ENCODE results near the gene ZNF385D. TPM values are rescaled to one million over a fixed set of nuclear protein-coding genes. Genes with fewer than 3 reads are reported as not detected.

Gene ZNF385D
- total and polyA plus RNA-seq, 2 experiments from 2014 or later: 2.7 to 12.3 TPM

DNA sequence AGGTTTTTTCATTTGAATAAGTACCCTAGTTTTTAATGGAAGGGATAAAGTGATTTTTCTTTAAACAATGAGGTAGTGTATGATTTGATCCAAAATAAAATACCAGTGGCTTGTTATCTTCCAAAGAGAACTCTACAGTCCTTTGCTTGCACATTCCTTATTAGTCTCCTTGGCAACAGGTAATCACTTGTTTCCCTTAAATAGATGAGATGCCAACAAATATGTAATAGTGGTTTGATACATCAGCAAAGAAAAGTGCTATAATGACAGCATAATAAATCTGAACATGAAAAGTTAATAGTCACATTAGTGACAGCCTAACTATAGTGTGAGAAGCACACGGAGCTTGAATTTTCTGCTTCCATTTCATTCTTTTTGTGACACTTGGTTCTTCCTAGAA is 360.2 kb downstream of the ZNF385D start (continued):
- TF ChIP-seq, protein P1, sequence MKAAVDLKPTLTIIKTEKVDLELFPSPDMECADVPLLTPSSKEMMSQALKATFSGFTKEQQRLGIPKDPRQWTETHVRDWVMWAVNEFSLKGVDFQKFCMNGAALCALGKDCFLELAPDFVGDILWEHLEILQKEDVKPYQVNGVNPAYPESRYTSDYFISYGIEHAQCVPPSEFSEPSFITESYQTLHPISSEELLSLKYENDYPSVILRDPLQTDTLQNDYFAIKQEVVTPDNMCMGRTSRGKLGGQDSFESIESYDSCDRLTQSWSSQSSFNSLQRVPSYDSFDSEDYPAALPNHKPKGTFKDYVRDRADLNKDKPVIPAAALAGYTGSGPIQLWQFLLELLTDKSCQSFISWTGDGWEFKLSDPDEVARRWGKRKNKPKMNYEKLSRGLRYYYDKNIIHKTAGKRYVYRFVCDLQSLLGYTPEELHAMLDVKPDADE (IDR thresholded peaks at IDR 0.05): no peak
- TF ChIP-seq CREB1 (CRISPR knock-in tag; IDR thresholded peaks at IDR 0.05; ENCODE audit: low read depth) (no peak), JUNB (IDR thresholded peaks at IDR 0.05; ENCODE audit: unreplicated experiment) (no peak), ZNF331 (CRISPR knock-in tag; IDR thresholded peaks at IDR 0.05; ENCODE audit: low read depth) (no peak), ZNF114 (CRISPR knock-in tag; IDR thresholded peaks at IDR 0.05) (no peak)

DNA sequence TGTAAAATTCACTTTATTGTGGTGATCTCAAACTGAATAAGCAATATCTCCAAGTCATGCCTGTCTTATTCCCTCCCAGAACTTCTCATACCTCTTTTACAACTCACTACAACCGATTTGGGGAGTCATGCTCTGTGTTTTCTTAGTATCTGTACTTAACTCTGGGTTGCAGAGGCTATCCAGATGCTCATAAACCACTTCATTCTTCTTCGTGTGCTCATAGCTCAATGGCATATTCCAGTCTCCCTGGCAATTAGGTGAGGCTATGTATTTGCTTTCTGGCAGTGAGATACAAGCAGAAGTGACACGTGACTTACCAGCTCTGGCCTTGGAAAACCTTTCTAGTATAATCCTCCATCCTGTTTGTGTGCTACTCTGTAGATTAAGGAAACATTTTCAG is 360.9 kb downstream of the ZNF385D start:
- H3K27ac Mint-ChIP-seq: no peak overlapping the region
- Histone ChIP-seq H3K4me2 (no peak overlapping the region), H3K27me3 (ENCODE audit: insufficient read depth) (no peaks in the 10 kb centered on the region), H3F3A (replicated peaks; ENCODE audit: low read depth) (no peaks in the 10 kb centered on the region), H4K20me1 (replicated peaks; ENCODE audit: insufficient read depth) (no peaks in the 10 kb centered on the region), H2AFZ (no peak overlapping the region), H3K27ac (ENCODE audit: low read depth) (no peak overlapping the region), H3K79me2 (replicated peaks; ENCODE audit: insufficient read depth) (no peaks in the 10 kb centered on the region), H3K4me3 (no peak overlapping the region), H3K4me1 (ENCODE audit: insufficient read depth) (no peaks in the 10 kb centered on the region), H3K36me3 (ENCODE audit: insufficient read depth) (no peaks in the 10 kb centered on the region), H3K9me2 (ENCODE audit: insufficient read depth) (peaks cover 3% of the 10 kb centered on the region; the same call in 1 of the 2 replicates)
- DNase-seq (ENCODE audit: low spot score) (no peak), ATAC-seq (no peak)
- H3K4me3 Mint-ChIP-seq: no peak overlapping the region
- no peaks in the 10 kb centered on the region for H3K4me1 Mint-ChIP-seq
- peaks cover 15% of the 10 kb centered on the region for H3K9me3 Mint-ChIP-seq
- peaks cover 19% of the 10 kb centered on the region; the same call in 2 of the 3 replicates for H3K36me3 Mint-ChIP-seq (ENCODE audit: low read depth)
- H3K27me3 Mint-ChIP-seq (ENCODE audit: insufficient read depth, low read depth, poor library complexity): no peaks in the 10 kb centered on the region
- TF ChIP-seq, protein P2, sequence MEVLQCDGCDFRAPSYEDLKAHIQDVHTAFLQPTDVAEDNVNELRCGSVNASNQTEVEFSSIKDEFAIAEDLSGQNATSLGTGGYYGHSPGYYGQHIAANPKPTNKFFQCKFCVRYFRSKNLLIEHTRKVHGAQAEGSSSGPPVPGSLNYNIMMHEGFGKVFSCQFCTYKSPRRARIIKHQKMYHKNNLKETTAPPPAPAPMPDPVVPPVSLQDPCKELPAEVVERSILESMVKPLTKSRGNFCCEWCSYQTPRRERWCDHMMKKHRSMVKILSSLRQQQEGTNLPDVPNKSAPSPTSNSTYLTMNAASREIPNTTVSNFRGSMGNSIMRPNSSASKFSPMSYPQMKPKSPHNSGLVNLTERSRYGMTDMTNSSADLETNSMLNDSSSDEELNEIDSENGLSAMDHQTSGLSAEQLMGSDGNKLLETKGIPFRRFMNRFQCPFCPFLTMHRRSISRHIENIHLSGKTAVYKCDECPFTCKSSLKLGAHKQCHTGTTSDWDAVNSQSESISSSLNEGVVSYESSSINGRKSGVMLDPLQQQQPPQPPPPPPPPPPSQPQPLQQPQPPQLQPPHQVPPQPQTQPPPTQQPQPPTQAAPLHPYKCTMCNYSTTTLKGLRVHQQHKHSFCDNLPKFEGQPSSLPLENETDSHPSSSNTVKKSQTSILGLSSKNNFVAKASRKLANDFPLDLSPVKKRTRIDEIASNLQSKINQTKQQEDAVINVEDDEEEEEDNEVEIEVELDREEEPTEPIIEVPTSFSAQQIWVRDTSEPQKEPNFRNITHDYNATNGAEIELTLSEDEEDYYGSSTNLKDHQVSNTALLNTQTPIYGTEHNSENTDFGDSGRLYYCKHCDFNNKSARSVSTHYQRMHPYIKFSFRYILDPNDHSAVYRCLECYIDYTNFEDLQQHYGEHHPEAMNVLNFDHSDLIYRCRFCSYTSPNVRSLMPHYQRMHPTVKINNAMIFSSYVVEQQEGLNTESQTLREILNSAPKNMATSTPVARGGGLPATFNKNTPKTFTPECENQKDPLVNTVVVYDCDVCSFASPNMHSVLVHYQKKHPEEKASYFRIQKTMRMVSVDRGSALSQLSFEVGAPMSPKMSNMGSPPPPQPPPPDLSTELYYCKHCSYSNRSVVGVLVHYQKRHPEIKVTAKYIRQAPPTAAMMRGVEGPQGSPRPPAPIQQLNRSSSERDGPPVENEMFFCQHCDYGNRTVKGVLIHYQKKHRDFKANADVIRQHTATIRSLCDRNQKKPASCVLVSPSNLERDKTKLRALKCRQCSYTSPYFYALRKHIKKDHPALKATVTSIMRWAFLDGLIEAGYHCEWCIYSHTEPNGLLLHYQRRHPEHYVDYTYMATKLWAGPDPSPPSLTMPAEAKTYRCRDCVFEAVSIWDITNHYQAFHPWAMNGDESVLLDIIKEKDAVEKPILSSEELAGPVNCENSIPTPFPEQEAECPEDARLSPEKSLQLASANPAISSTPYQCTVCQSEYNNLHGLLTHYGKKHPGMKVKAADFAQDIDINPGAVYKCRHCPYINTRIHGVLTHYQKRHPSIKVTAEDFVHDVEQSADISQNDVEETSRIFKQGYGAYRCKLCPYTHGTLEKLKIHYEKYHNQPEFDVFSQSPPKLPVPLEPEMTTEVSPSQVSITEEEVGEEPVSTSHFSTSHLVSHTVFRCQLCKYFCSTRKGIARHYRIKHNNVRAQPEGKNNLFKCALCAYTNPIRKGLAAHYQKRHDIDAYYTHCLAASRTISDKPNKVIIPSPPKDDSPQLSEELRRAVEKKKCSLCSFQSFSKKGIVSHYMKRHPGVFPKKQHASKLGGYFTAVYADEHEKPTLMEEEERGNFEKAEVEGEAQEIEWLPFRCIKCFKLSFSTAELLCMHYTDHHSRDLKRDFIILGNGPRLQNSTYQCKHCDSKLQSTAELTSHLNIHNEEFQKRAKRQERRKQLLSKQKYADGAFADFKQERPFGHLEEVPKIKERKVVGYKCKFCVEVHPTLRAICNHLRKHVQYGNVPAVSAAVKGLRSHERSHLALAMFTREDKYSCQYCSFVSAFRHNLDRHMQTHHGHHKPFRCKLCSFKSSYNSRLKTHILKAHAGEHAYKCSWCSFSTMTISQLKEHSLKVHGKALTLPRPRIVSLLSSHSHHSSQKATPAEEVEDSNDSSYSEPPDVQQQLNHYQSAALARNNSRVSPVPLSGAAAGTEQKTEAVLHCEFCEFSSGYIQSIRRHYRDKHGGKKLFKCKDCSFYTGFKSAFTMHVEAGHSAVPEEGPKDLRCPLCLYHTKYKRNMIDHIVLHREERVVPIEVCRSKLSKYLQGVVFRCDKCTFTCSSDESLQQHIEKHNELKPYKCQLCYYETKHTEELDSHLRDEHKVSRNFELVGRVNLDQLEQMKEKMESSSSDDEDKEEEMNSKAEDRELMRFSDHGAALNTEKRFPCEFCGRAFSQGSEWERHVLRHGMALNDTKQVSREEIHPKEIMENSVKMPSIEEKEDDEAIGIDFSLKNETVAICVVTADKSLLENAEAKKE (CRISPR knock-in tag; IDR thresholded peaks at IDR 0.05): no peak
- no peak for TF ChIP-seq STAT1 (IDR thresholded peaks at IDR 0.05; ENCODE audit: unreplicated experiment)
- TF ChIP-seq ZNF114 (CRISPR knock-in tag; IDR thresholded peaks at IDR 0.05): no peak
- no peak for TF ChIP-seq ZNF331 (CRISPR knock-in tag; IDR thresholded peaks at IDR 0.05; ENCODE audit: low read depth)
- no peak for TF ChIP-seq EZH2phosphoT487 (IDR thresholded peaks at IDR 0.05; ENCODE audit: unreplicated experiment)
- no peak for TF ChIP-seq POLR2AphosphoS5 (IDR thresholded peaks at IDR 0.05; ENCODE audit: low read depth)
- TF ChIP-seq JUNB (IDR thresholded peaks at IDR 0.05; ENCODE audit: unreplicated experiment): no peak
- TF ChIP-seq, protein P1 (IDR thresholded peaks at IDR 0.05): no peak
- TF ChIP-seq, protein P3, sequence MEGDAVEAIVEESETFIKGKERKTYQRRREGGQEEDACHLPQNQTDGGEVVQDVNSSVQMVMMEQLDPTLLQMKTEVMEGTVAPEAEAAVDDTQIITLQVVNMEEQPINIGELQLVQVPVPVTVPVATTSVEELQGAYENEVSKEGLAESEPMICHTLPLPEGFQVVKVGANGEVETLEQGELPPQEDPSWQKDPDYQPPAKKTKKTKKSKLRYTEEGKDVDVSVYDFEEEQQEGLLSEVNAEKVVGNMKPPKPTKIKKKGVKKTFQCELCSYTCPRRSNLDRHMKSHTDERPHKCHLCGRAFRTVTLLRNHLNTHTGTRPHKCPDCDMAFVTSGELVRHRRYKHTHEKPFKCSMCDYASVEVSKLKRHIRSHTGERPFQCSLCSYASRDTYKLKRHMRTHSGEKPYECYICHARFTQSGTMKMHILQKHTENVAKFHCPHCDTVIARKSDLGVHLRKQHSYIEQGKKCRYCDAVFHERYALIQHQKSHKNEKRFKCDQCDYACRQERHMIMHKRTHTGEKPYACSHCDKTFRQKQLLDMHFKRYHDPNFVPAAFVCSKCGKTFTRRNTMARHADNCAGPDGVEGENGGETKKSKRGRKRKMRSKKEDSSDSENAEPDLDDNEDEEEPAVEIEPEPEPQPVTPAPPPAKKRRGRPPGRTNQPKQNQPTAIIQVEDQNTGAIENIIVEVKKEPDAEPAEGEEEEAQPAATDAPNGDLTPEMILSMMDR (conservative IDR thresholded peaks at IDR 0.05; ENCODE audit: low read depth in 2 of 2): no peak
- TF ChIP-seq EZH2 (IDR thresholded peaks at IDR 0.05; ENCODE audit: low read depth, unreplicated experiment): no peak
- no peak for TF ChIP-seq CREB1 (CRISPR knock-in tag; IDR thresholded peaks at IDR 0.05; ENCODE audit: low read depth)

Measured in GM23338 (cell line).